Heart left ventricle (tissue), 13 donors: Measurements from ENCODE around the gene ABTB2.

Experiments used
- POLR2A ChIP-seq, 2 donors: fragments of 450-650 bp; IDR thresholded peaks; one replicate each; pipeline ENCODE4 v1.6.1; 2017; ENCODE audit warnings: antibody characterized with exemption in 2 of 2, mild to moderate bottlenecking in 2 of 2, moderate library complexity in 2 of 2
- TF ChIP-seq, protein P1 (sequence below), 12 donors: fragments of 200-600 bp; sonication (generic) in 4 of 12; IDR thresholded peaks; one replicate each; pipeline versions ENCODE4 v1.5.0 to v1.8.0; 2018 to 2022; ENCODE audit warnings: antibody characterized with exemption in 12 of 12, mild to moderate bottlenecking in 5 of 12
- donor health status: ischemic (EF 13 %, LVEDD 7.1; RV severe dilation, severe dysfunction).
- donor health status: DM: no; HTN: yes; CAD: no.
- donor health status: DM: no; HTN: no; CAD: no.
- donor health status: ischemic (EF 25% LVEDD 6.9; RV normal size, moderate dysfunction).
- donor health status: ischemic (EF 25% LVEDD 5.7; RV mildly dilated, moderate dysfunction).
- donor health status: ischemic (EF 35%, LVEDD 5.7; RV mildly dilated, moderate dysfunction).
- donor health status: nonischemic (EF 11% LVEDD 7.7; RV severe dilation, severe dysfunction).
- donor health status: DM: yes; HTN: yes; CAD: no.
- donor health status: PGD.
- donor health status: ischemic (EF 29% LVEDD 5.4; RV normal size, mild dysfunction).
- donor health status: nonischemic (EF 23%, LVEDD 6.1; RV moderate dilation, normal function).

- TF ChIP-seq, protein P1, sequence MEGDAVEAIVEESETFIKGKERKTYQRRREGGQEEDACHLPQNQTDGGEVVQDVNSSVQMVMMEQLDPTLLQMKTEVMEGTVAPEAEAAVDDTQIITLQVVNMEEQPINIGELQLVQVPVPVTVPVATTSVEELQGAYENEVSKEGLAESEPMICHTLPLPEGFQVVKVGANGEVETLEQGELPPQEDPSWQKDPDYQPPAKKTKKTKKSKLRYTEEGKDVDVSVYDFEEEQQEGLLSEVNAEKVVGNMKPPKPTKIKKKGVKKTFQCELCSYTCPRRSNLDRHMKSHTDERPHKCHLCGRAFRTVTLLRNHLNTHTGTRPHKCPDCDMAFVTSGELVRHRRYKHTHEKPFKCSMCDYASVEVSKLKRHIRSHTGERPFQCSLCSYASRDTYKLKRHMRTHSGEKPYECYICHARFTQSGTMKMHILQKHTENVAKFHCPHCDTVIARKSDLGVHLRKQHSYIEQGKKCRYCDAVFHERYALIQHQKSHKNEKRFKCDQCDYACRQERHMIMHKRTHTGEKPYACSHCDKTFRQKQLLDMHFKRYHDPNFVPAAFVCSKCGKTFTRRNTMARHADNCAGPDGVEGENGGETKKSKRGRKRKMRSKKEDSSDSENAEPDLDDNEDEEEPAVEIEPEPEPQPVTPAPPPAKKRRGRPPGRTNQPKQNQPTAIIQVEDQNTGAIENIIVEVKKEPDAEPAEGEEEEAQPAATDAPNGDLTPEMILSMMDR (IDR thresholded peaks at IDR 0.05) = no peak
- no peak for TF ChIP-seq POLR2A (IDR thresholded peaks at IDR 0.05)
Measured at GRCh38 chr11:34288492-34288891, 69.3 kb downstream of the ABTB2 start.
